Right hindlimb (tissue), 1 donor: Measurements from ENCODE around the gene GRIFIN.

ENCODE experiments used
- DNase-seq: peaks from one replicate; pipeline ENCODE4 v3.0.0-alpha.2; 2018

Gene GRIFIN

DNA sequence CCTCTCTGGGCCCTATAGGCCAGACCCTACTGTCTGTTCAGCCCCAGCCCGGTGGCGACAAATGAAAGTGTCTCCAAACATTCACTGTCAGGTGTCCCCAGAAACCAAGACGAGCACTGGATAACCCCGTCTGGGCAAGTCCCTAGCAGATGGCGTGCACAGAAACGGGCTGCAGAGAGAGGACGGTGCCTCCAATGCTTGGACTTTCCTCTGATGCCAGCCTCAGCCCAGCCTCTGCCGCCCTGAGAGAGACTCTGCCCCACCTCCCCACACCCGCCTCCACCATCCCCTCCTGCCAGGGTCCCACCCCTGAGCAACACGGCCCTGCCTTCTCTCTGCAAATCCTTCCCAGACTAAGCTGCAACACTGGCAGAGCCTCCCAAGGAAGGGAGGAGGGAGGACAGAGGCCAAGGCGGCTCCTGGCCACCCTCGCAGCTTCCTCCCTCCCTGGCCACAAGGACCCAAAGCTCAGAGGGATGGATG is 36.0 kb upstream of the GRIFIN start:
- no peak for DNase-seq

DNA sequence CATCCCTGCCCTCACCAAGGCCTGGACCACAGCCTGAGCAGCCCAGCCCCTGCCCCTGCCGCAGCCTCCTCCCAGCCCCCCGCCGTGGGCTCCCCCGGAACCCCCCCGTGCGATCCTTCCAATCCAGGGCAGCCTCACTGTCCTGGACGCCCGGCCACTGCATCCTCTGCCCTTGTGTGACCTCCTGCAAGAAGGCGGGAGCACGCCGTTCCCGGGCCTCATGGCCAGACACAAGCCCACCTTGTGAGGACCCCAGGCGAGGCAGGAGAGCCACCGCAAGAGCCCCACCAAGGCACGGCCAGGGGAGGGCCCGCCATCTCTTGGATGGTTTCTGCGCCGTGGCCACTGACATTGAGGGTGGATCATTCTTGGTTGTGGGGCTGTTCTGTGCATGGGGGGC is 35.6 kb upstream of the GRIFIN start:
- no peak for DNase-seq

DNA sequence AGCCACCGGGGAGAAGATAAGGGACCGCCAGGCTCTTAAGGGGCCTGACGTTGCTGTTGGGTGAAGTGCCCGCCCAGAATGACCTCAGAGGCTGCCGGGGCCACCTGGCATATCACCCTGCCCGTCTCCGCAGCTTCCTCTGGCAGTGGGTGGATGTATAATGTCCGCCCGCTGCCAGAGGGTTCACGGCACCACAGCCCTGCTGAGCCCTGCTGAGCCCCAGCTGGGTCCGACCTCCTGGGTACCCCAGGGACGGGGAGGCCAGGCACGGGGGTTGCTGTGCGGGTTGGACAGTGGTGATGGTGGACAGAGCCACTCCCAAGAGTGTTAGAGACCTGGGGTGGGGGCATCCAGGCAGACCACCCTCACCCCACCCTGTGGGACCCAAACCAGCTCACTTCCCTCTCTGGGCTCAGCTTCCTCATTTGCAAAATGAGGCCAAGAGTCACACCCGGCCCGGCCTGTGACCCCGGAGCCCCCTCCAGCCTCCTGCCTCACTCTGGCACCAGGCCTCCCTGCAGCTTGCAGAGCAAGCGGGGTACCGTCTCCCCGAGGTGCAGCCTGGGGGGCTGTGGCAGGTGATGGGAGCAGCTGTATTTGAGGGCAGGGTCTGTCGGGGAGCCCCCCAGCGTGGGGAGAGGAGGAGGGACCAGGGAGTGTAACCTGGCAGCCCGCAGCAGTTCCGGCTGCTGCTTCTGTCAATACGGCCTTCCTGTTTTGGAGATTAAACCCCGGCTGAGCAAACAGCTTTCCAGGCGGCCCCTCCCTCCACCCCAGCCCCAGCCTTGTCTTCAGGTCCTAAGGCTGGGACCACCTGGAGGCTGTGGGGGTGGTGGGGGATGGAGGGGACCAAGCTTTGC is 34.9 kb upstream of the GRIFIN start:
- DNase-seq: no peak

DNA sequence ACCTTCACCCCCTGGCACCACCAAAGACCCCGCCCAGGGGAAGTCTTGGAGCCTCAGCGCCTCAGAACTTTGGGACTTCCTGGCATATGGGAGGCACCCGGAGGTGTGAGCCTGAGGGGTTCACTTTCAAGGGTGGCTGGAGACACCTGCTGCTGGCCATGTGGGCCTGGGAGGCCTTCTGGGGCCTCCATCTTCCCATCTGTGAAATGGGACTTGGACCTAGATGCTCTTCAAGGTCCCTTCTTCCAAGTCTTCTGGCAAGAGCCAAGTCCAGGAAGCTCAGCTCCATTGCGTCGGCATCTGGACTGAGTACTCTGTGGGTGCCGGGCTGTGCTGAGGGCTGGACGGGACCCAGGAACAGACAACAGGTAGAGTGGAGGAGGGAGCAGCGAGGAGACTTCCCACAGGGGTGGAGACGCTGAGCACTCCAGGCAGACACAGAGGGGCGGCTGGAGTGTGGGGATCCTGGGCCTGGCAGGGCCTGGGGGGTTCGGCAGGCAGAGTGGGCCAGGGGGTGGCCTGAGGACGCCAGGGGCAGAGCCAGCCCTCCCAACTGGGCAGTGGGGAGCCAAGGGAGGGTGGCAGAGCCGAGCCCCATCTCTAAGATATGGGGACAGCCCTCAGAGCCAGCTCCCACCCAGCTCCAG is 34.1 kb upstream of the GRIFIN start:
- DNase-seq: no peak

DNA sequence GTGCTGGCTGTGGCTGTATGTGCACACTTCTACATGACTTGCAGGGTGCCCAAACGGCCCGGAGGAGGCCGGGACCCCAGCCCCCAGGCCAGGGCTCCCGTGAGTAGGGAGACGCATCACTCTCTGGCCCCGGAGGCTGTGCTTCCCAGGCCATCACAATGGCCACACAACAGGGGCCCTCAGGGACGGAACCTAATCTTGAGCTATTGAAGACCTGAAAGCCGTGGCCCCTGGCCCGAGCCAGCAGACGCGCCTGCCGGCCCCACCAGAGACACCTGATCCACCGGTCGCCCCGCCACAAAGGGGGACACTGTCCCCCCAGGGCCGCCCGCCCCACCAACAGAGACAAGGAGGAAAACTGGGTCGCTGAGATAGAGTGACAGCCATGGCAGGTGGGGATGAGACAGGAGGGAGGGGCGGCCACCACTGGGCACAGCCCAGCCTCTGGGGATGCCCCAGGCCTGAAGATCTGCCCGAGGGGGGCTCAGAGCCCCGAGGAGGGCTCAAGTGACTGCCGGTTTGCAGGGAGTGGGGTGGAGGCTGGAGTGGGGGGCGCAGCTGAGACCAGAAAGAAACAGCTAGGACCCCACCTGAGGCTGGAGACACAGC is 33.2 kb upstream of the GRIFIN start:
- no peak for DNase-seq

DNA sequence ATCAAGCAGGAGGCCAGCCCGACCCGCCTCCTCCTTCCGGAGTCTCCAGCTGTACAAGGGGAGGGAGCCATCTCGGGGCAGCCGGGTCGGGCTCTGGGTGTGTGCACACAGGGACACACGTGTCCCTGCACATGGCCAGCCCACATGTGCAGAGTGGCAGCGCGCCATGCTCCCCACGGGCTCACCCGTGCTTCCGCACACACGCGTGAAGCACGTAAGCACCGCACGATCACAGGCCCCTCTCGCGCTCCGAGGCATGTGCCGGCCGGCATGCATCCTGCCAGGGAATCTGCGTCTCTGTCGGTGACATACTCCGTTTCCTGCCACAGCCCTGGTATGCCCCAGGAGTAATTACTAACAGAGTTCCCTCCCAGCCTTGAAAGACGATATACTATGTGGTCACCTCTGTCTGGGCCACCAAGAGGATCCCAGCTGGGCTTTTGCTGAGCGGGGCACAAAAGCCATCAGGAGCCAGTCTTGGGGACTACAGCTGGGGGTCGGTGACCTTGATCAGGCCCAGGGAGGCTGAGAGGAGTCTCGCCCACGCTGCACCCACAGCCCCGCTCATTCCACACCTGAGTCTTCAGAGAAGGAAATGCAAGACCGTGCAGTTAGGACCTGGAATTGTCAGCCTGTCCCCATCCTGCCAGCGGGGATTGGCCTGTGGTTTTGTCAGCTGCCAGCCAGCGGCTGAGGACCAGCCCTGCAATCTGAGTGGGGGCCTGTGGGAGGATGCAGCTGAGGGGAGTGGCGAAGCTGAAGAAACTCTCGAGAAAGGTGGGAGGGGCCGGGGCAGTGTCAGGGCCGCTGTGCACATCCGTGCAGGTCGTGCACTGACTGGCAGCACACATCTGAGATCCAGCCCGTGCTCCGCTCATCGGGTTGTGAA is 32.4 kb upstream of the GRIFIN start:
- peak; percentile 79 for DNase-seq

DNA sequence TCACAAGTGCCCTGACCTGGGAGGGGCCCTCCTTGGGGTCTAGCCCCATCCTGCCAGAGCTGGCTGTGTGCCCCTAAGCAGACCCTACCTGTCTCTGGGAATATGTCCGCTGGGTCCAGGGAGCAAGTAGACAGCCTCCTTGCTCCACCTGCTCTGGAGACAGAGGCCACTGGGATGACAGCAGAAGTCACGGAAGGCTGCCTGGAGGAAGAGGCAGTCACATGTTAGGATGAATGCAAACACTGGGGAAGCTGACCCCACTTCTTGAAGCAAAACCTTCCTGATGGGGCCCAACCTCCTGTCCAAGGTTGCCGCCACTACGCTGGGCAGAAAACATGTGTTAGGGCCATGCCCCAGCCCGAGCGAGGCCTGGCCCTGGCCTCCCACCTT is 31.7 kb upstream of the GRIFIN start:
- no peak for DNase-seq

DNA sequence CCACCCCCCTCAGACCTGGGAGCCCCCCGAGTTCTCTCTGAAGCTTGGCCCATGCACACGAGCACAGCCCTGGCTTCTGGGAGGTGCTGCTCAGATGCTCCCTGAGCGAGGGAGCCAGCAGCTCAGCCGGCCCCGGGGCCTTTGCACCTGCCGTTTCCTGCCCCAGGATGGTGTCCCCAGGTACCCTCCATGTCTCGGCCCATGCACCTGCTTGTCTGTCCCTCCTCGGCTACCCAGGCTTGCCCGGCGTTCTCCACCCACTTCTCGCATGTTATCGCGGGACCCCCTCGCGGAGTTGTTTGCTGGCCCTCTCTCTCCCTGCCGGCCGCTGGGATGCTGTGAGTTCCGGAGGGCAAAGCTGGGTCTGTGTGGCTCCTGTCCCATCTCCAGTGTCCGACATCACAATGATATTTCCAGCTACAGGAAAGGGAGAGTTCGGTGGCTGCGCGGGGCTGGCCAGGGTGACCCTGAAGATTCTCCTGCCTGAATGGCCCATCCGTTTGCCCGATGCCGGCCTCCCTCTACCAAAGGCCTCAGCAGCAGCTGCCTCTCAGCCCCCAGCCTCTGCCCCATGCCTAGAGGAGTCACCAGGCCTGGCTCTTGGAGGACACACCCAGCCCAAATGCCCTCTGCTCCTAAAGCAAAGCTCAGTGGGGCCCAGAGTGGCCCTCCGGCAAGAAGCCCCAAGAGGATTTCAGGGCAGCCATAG is 31.2 kb upstream of the GRIFIN start:
- no peak for DNase-seq

DNA sequence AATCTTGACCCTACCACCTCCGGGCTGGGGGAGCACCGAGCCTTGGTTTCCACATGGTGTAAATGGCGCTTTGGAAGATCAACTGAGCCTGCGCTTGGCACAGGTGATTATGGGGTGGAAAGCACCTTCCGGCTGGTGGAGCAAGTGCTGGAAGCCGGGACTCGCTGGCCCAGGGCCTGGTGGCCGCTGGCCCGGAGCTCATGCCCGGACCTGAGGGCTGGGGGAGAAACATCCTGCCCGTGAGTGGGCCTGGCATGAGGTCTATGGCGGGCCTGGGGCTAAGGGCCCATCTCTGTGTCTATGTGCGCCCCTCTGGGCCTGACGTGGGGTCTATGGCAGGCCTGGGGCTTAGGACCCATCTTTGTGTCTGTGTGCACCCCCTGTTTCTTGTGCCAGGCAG is 29.2 kb upstream of the GRIFIN start:
- no peak for DNase-seq

DNA sequence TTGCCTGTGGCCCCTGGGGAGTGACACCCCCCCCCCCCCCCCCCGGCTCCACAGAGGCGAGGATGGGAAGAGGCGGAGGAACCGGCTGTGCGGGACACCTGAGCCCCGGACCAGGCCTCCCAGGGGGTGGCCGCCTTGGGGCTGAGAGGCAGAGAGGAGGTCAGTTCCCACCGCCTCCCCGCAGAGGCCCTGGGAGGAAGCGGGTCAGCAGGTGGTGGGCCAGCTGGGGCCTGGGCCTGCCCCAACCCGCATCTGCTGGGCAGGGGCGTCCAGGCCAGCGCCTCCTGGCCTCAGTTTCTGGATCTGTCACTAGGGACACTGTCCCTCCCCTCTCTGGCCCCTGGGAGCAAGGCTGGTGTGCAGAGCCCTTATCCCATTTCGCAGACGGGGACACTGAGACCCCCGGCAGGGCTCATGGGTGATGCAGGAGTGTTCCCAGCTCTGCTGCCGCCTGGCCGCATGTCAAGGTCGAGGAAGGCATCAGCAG is 28.7 kb upstream of the GRIFIN start:
- no peak for DNase-seq

DNA sequence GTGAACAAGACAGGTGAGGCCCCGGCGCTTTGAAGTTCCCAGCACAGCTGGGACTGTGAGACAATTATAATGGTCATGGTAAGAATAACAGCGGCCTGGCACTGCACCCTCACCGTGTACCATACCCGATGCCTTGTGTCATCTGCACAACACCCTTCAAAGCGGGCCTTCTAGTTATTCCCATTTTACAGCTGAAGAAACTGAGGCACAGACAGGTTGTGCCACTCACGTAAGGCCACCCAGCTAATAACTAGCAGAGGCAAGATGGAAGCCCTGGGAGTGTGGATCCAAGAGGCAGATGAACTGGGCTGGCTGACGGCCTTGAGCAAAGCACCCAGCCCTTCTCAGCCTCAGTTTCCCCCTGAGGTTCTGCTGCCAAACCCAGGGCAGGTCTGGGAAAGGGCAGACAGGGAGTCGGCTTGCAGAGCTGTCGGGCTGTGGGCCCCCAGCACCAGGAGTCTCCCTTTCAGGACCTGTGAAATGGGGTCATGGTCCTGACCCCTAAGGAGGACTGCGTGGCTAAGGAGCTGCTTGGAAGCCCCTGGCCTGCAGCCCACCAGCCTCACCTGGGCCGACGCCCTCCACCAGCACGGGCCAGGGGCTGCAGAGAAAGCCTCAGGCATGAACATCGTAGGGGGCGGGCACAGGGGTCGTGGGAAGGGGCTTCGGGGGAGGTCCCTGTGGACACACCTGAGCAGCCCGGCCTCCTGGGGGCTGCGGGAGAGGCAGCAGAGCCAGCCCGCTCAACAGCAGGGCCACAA is 28.1 kb upstream of the GRIFIN start:
- DNase-seq: no peak

DNA sequence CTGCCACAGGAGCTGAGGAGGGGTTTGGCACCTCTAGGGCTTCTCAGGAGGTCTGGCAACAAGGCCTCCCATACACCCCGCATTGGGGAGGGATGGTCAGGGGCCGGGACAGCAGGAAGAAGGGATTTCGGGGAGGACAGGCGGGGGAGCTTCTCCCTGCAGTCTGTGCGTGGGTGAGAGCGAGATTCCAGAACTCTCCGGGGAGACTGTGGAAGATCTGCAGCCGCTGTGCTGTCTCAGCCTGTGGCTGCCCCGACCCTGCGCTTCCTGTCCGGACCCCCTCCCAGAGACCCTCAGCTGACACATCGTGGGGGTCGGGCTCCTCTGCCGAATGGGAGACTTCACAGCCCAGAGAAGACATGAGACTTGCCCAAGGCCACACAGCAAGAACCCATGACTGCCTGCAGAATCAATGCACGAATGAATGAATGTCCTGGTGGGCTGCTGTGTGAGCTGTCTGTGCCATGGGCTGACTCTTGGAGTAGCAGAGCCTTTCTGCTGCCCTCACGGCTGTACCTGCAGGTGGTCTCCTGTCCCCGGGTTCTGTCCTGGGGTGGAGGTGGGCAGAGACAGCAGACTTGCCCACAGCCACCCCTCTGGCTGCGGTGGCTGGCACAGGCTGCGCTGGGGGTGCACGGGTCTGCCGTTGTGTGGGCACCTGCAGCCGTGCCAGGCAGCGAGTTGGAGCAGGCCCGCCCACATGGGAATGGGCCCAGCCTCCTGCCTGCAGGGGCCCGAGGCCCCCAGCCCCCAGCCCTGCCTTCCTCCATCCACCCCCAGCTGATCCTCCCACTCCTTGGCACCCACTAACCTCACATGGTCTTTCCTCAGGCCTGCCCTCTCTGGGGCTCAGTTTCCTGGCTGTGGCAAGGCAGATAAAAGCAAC is 27.1 kb upstream of the GRIFIN start:
- no peak for DNase-seq

DNA sequence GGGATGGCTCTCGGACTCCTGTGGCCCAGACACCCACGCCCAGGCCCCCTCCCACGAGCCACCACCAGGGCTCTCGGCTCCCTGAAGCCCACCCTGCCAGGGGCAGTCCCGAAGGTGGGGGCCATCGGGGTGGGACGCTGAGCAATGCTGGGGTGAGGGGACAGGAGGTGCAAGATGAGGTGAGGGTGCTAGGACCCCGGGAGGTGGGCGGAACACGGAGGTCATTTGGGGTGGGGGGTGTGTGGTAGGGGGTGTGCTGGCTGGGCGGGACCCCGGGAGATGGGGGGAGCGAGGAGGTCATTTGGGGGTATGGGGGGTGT is 26.4 kb upstream of the GRIFIN start:
- DNase-seq: no peak

DNA sequence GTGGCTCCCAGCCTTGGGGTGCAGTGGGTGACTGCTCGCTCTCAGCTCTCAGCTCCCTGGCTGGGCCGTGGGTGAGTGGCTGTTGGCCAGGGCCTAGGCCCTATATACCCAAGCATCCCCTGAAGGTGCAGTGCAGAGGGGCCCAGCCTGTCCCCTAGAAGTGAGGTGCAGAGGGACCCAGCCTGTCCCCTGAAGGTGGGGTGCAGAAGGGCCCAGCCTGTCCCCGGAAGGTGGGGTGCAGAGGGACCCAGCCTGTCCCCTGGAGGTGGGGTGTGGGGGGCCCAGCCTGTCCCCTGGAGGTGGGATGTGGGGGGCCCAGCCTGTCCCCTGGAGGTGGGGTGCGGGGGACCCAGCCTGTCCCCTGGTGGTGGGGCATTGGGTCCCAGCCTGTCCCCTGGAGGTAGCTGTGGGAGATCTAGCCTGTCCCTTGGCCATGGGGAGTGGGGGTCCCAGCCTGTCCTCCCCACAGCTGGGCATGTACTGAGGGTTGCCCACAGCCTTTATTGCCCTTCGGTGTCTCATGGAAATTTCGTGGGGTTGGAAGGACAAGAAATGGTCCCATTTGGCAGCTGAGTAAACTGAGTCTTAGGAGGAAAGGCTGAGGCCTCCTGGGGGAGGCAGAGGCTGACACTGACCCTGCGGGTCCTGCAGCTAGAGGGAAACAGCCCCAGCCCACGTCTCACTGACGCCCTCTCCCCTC is 25.9 kb upstream of the GRIFIN start:
- DNase-seq: no peak

DNA sequence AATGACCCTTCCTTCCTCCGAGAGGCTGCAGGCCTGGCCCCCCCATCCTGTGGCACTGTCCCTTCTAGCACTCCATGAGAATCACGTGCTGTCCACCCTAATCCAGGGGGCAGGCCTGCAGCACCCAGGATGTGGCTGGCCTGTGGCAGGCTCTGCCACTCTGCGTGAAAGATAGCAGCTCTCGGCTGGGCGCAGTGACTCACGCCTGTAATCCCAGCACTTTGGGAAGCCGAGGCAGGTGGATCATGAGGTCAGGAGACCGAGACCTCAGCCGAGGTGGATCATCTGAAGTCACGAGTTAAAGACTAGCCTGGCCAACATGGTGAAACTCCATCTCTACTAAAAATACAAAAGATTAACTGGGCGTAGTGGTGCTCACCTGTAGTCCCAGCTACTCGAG is 24.5 kb upstream of the GRIFIN start:
- DNase-seq: no peak

DNA sequence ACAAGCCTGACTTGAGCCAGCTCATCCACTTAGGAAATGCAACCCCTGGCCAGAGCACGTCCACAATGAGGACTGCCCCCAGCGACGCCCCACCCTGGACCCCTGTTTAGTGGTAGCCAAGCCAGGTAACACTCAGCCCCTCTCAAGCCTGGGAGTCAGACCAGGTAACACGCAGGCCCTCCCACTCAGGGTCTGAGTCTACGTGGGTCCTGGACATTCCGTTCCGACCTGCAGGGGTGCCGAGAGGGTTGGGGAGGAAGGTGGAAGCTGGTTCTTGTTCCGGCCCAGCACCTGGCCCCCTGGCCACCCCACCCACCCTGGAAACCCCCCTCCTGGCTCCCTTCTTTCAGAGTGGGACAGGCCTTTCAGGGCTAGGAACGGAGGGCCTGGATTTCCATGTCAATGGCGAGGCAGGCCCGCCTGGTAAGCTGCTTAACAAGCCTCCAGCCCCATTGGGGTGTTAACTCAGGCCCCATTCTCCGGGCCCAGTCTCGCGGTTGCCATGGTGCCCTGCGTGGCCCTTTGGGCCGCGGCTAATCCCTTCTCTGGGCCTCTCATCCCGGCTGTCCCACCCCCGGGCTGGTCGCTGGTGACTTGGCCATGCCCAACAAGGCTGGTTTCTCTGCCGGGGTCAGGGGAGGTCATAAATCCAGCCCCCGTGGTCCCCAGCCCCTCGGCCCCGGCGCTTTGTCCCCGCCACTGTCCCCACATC is 23.7 kb upstream of the GRIFIN start:
- DNase-seq: no peak

DNA sequence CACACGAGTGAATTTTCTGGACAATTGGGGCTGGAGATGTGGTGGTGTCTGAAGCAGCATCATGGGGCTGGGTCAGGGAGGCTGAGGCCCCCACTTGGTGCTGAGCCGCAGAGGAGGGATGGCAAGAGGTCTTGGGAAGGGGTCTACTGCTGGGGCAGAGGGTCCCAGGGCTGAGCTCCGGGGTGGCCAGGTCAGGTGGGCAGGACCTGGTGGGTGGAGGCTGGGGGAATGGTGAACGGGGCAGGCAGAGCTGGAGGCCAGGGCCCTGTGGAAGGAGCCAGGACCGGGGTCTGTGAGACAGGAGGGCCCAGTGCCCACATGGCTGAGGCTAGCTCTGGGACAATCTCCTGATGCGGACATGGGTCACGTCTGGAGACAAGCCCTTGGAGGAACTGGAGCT is 23.0 kb upstream of the GRIFIN start:
- no peak for DNase-seq

DNA sequence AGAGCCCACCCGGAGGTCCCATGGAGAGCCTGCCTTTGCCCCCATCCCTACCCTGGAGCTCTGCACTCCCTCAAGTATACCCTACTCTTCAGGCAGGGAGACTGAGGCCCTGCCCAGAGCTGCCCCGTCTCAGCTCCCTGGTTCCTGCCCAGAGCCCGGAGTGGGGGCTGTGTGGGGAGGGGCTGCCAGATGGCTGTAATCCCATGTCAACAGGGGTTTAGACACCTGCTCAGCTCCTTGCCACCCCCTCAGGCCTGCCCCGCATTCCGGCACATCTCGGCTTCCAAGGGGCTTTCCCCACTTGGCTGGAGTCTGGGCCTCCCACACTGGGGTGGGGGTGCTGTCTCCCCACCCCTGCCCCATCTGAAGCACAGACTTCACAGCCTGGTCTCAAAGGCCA is 22.5 kb upstream of the GRIFIN start:
- DNase-seq: no peak
